Fibroblast of pulmonary artery (primary cell): Measurements from ENCODE around the gene DEGS1.

Source experiments
- DNase-seq: peaks from one replicate; pipeline ENCODE4 v3.0.0-alpha.2; 2010; ENCODE audit warnings: low read depth
- H3K4me3 ChIP-seq: replicated peaks from 2 replicates; pipeline ENCODE4 v1.5.1; 2011; ENCODE audit warnings: low read depth, mild to moderate bottlenecking, control low read depth, low read length, moderate library complexity
- TF ChIP-seq, protein P1 (sequence below): IDR thresholded peaks from 2 replicates; pipeline ENCODE4 v1.5.1; 2011; ENCODE audit warnings: mild to moderate bottlenecking, control low read depth, low read length, inconsistent platforms; ENCODE audit errors: missing control alignments

Gene DEGS1

DNA sequence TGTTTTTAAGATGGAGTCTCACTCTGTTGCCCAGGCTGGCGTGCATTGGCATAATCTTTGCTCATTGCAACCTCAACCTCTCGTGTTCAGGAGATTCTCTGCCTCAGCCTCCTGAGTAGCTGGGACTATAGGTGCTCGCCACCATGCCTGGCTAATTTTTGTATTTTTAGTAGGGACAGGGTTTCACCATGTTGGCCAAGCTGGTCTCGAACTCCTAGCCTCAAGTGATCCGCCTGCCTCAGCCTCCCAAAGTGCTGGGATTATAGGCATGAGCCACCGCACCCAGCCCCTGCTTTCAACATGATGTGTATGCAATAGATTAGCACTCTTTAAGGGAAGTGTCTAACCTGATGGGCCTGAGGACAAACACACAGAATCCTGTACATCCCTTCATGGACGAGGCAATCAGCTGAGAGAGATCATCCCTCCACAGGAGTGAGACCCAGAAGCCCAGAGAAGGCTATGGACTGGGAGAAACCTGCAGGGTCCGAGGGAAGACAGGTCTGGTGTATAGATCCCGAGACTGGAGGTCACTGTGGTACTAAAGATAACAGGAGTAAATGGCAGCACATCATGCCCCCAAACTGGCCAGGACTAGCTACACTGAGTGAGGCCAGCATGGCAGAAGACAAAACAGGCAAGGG, 5.6 kb upstream of the DEGS1 start:
- DNase-seq: no peak
- H3K4me3 ChIP-seq: no peak overlapping the region
- TF ChIP-seq, protein P1, sequence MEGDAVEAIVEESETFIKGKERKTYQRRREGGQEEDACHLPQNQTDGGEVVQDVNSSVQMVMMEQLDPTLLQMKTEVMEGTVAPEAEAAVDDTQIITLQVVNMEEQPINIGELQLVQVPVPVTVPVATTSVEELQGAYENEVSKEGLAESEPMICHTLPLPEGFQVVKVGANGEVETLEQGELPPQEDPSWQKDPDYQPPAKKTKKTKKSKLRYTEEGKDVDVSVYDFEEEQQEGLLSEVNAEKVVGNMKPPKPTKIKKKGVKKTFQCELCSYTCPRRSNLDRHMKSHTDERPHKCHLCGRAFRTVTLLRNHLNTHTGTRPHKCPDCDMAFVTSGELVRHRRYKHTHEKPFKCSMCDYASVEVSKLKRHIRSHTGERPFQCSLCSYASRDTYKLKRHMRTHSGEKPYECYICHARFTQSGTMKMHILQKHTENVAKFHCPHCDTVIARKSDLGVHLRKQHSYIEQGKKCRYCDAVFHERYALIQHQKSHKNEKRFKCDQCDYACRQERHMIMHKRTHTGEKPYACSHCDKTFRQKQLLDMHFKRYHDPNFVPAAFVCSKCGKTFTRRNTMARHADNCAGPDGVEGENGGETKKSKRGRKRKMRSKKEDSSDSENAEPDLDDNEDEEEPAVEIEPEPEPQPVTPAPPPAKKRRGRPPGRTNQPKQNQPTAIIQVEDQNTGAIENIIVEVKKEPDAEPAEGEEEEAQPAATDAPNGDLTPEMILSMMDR: no peak

DNA sequence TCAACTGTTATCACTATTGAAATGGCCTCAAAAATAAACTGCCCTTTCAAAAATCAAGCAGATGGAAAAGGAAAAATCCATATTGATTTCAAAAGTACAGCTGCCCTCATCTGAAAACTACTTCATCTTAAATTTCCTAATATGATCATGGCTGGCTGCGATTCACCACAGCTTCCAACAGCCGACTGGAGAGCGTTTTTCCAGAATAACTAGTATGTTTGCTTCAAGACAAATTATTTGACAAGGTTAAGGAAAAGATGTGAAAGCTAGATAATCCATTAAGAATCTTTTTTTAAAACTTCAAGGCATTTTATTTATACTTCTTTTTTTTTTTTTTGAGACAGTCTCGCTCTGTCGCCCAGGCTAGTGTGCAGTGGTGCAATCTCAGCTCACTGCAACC, 4.1 kb upstream of the DEGS1 start:
- TF ChIP-seq, protein P1: no peak
- no peak overlapping the region for H3K4me3 ChIP-seq
- DNase-seq: no peak

DNA sequence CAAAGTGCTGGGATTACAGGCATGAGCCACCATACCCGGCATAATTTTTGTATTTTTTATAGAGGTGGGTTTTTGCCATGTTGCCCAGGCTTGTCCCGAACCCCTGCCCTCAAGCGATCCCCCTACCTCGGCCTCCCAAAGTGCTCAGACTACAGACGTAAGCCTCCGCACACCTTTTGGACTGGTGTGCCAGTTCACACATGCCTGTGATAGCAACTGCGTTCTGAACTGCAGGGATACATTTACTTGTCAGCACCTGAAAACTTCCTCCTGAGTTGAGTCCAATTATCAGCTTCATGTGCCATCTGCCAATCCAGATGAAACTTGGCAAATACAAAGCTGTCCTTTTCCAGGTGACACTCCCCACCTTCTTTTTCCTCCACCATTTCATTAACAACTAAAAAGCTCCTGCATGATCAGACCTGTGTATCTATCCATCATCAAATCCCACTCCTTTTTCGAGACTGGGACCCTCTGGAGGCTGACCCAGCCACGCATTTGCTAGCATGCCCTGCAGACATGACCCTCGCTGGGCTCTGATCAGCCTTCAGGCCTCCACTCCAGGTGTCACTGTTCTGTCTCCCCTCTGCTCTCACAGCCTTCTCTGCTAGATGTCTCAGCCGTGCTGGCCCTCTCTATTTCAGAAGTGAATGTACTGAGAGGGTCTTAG, 2.1 kb upstream of the DEGS1 start:
- no peak for DNase-seq
- no peak overlapping the region for H3K4me3 ChIP-seq
- TF ChIP-seq, protein P1: no peak

DNA sequence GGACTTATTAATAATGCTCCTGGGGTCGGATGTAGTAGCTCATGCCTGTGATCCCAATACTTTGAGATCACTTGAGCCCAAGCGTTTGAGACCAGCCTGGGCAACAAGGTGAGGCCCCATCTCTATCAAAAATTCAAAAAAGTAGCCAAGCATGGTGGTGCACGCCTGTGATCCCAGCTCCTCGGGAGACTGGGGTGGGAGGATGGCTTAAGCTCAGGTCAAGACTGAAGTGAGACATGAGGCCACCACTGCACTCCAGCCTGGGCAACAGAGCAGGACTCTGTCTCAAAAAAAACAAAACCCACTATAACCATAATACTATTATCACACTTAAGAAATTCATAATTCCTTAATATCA, 1.6 kb upstream of the DEGS1 start:
- no peak overlapping the region for H3K4me3 ChIP-seq
- DNase-seq: no peak
- TF ChIP-seq, protein P1: no peak

DNA sequence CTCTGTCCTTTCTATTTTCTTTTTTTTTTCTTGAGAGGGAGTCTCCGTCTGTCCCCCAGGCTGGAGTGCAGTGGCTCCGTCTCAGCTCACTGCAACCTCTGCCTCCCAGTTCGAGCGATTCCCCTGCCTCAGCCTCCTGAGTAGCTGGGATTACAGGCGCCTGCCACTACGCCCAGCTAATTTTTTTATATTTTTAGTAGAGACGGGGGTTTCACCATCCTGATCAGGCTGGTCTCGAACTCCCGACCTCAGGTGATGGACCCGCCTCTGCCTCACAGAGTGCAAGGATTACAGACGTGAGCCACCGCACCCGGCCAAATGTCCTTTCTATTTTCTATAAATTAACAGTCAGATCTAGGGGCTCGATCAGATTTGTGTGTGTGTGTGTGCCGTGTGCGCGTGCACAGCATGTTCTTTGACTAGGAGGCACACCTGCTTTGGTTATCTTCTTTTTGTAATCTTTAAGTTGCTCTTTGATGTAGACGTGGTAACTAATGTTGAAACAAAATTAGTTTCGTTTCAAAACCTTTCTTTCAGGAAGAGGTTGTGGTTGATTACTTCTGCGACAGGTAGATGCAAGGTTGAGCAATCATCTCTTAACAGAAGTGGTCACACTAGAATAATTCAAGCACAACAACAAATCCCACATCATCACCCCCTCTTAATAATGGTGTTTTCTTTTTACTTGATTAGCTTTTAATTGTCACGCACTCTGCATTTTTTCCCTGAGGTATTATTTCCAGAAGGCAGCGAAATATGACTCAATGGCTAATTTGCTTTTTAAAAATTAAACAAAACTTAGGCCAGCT, 779 bp upstream of the DEGS1 start:
- DNase-seq: no peak
- H3K4me3 ChIP-seq: peak overlapping the region; percentile 80
- TF ChIP-seq, protein P1: no peak

DNA sequence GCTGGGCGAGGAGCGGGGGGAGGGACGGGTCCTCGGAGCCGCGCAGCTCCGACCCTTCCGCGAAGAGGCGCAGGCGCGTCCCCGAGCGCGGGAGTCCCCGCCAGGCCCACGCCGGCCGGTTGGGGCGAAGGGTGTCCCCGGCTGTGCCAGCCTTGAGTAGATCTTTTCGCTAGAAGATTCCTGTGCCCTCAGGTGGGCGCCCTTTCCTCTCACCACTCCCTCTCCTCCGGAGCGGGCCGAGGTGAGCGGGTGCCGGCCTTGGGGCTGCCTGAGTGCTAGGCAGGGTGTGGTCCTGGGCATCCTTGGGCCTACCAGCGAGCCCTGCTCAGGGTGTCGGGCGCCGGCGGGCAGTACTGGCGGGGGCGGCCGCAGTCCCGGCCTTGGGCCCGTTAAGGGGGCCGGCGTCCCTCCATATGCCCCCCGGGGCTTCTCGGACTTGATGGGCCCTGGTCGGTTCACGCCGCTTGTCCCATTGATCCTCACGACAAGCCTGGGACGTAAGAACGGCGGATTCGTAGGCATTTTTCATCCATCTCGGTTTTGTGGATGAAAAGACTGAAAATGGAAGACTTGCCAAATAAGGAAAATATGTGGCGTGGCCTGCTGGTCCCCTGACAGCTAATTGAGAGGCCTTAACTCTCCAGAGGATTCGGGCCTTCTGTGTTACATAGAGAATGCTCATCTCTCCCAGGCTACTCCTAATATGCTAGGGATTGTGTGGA, 712 bp downstream of the DEGS1 start:
- TF ChIP-seq, protein P1: no peak
- peak; percentile 62 for DNase-seq
- H3K4me3 ChIP-seq: peak overlapping the region; percentile 80
